HG02759 (cell line): ENCODE results near the gene CACNA1D.

Source experiments
- ATAC-seq: cut with Tn5 transposase; IDR thresholded peaks from one replicate; pipeline ENCODE4 v1.9.1; 2021; ENCODE audit warnings: mild to moderate bottlenecking, moderate library complexity; ENCODE audit not compliant: unreplicated experiment

Gene CACNA1D

DNA sequence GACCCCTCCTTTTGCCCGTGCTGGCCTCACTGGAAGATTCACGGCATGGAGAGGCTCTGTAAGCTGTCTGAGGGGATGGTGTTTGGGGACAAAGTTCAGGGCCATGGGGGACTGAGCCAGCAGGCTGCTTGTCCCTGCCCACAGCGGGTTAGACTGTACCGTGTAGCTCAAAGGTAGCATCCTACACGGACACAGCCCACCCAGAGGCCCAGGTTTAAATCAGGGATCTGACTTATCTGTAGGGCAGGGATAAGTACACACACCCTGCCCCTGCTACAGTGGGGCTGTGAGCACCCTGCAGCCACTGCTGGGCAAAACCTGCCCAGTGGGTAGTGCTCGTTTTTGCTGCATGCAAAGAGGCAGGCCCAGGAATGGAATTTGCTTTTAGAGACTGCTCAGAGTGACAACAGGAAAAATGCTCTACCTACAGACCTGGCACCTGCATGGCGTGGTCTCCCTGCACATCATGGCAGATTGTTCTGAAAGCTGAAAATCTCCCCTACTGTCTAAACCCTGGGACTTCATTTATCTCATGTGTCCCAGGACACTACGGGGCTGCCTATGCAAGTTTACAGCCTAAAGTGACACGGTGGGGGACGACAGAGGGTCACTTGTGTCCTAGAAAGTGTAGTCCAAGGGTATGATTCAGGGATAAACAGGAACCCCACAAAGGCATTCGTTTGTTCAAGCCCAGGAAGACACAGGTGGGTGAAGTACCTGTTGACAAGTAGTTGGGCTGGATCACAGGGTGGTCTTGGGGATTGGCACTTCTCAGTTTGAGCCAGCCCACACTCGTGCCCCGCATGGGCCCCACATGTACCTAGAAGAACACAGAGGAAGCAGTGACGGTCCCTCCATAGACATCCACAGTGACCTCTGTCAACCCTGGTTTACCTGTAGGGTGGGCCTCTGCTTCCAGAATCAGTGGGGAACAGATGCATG, 324.1 kb downstream of the CACNA1D start:
- no peak for ATAC-seq

DNA sequence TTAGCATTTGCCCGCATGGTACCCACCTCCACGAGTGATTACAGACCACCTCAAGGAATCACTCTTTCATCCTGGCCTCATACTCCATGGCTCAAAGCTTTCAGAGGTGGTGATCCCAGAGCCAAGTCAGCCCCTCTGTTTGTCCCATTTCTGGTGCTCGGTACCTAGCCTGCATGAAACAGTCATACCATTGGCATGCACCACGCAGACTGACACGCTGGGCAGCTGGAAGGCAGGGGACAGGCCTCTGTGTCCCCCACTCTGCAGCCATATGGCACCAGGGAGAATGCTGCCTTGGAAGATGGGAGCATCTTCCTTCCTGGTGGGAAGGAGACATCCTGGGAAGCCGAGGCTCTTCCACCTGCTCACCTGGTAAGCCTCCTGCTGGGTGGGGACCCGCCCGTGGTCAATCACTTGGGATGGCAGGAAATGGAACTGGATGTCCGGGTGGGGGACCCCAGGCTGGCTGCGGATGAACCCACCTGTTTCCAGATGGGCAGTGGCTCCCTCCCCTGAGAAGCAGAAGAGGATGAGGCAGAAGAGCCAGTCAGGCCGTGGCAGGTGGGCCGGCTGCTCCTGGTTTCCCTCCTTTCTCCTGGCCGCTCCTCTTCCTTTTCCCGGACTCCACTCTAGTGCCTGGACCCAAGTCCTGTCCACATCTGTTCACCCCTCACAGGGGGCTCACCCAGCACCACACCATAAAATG, 324.9 kb downstream of the CACNA1D start:
- ATAC-seq = no peak

DNA sequence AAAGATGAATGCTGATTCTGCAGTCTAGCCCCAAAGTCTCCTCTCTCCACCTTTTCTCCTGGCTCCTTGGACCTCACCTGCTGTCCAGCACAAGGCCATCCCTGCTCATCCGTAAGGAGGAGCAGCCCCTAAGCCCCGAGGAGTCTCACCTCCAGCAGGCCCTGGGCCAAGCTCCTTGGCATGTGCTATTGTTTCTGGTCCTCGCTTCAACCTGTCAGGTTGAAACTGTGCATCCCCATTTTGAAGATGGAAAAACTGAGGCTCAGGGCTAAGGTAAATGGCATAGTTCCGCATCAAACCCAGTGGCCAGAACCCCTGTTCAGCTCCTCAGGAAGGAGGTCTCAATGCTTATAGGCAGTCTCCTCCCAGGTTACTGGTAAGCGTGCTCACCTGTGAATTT, 325.7 kb downstream of the CACNA1D start:
- no peak for ATAC-seq

DNA sequence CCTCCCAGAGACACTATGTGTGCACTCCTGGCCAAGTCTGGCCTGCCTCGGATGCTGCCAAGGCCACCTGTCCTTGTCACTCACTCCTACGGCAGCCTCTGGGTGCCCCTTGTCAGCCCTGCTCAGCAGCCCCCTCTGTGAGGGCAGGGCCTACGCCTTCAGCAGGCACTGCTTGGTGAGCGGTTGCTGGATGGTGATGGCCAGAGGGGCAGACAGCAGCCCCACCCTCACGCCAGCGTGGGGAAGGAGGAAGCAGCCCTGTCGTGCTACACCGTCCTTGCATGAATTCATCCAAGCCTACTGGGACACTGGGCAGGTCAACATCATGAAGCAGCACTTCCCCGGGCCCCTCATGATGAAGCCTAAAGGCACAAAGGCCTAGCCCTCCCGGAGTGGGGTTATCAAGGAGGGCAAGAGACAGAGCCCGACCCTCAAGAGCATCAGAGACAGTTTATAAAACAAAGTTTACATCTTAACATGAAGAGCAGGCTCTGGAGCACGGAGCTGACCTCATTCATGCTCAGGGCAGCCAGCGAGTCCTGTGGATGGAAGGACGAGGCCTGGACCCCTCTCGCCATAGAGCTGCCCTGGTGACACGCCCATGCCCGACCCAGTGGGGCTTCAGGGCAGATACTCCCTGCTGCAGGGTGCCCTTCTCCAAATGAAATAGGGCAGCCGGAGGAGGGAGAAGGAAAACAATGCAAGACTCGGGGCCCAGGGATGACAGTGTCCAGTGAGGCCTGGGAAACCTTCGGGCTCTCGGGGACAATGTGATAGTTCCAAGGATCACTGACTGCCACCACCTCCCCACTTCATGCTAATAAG, 326.6 kb downstream of the CACNA1D start:
- ATAC-seq = no peak

DNA sequence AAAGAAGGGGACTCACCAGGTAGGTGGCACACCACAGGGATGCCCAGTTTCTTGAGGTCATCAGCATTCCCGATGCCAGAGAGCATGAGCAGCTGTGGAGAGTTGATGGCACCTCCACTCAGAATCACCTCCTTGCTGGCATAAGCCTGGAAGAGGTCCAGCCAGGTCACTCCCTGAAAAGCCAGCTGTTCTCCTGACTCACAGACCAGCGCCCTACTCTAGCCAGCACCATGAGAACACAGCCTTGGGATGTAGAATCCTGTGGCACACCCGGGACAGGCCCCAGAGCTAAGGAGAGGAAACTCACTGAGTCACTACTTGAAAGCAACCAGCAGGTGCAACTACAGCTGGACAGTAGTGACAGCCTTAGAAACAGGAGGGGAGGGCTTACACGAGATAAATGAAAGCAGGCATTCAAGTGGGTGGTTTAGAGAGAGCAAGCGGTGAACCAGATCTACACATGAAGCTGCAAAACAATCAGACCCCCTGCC, 327.3 kb downstream of the CACNA1D start:
- ATAC-seq = peak; percentile 71

- no peak for ATAC-seq
Measured at GRCh38 chr3:53822331-53822741, 327.9 kb downstream of the CACNA1D start.

DNA sequence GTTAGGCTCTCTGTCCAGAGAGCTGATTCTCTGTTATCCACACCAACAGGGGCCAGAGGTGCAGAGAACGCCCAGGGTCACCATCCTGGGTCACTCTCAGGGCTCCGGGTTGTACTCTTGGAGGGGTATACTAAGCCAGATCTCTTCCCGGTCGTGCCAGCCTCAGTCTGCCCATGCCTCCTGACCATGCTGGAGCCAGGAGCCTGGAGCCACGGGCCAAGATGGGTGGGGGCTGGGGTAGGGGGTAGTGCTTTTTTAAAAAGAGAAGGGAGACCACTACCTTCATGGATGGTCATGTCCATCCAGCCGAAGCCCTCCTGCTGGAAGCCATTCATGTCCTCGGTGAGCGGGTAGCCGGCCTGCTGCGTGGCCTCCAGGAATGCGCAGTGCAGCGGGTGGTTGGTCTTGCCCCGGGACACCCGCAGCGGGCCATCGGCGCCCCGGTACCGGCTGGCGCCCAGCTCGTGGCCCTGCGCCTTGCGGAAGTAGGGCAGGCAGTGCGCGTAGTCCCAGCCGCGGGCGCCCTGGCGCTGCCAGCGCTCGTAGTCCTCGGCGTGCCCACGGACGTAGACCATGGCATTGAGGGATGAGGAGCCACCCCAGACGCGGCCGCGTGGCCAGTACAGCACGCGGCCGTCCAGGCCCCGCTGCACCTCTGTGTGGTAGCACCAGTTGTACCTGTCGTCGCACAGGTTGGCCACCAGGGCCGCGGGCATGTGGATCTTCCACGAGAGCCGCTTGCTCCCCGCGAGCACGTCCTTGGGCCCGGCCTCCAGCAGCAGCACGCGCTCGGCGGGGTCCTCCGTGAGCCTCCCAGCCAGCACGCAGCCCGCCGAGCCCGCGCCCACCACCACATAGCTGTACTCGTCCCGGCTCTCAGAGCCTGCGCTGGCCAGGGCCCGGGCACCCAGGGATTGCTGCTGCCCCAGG, 328.9 kb downstream of the CACNA1D start:
- no peak for ATAC-seq

- ATAC-seq = no peak
Measured at GRCh38 chr3:53823956-53824657, 329.7 kb downstream of the CACNA1D start.

DNA sequence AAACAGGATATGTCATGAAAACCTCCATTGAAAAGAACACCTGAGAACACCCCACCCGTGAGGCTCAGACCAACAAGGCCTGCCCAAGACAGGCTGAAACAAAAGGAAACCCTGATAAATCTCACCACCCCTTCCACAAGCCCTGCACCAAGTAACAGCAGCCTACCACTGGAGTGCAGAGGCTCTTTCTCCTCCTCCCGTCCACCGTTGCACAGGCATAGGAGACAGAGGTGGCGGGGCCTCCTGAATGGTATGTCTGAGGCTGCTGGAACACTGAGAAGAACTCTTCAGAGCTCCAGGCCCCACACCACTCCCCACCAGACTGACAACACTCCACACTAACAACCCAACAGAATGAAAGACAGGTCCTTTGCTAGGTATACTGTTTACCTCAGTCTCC, 330.4 kb downstream of the CACNA1D start:
- no peak for ATAC-seq

DNA sequence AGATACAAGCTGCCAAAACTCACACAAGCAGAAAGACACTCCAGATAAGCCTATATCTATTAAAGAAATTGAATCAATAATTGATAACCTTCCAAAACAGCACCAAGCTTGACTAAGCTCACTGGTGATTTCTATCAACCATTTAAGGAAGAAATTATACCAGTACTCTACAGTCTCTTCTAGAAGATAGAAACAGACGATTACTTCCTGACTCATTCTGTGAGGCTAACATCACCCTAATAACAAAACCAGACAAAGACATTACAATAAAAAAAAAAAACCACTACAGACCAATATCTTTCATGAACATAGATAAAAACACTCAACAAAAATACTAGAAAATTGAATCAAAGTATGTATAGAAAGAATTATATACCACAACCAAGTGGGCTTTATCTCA, 331.6 kb downstream of the CACNA1D start:
- ATAC-seq = no peak

- ATAC-seq = no peak
Measured at GRCh38 chr3:53828581-53828980, 334.2 kb downstream of the CACNA1D start.

DNA sequence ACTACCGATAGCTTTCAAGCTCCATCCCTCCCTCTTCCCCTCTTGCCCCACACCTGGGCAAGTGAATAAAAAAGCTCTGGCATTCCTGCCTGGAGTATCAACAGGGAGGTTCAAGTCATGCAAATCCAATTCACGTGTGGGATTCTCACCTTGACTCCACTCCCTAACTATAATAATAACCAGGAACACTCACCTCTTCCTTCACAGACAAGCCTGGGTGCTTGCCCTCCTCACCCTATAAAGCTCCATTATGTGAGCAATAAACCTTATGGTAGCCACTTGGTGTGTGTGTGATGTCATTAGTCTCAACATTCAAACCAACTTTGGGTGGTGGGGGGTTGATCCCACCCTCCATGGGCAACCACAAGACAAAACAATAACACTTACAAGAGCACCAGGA, 335.2 kb downstream of the CACNA1D start:
- ATAC-seq = no peak

DNA sequence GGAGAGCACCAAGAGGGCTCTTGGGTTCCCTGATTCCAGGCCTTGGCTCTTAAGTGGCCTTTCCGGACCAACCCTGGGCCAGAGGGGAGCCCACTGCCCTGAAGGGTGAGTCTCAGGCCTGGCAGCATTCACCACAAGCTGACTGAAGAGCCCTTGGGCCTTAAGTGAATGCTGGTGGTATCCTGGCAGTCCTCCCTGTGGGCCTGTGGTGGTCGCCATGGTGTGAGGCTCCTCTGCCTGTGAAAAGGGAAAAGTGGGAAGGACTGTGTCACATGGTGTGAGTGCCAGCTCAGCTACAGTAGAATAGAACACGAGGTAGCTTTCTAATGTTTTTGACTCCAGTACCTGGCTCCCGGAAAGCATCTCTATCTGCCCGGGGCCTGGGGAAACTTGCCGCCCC, 336.5 kb downstream of the CACNA1D start:
- ATAC-seq = no peak

DNA sequence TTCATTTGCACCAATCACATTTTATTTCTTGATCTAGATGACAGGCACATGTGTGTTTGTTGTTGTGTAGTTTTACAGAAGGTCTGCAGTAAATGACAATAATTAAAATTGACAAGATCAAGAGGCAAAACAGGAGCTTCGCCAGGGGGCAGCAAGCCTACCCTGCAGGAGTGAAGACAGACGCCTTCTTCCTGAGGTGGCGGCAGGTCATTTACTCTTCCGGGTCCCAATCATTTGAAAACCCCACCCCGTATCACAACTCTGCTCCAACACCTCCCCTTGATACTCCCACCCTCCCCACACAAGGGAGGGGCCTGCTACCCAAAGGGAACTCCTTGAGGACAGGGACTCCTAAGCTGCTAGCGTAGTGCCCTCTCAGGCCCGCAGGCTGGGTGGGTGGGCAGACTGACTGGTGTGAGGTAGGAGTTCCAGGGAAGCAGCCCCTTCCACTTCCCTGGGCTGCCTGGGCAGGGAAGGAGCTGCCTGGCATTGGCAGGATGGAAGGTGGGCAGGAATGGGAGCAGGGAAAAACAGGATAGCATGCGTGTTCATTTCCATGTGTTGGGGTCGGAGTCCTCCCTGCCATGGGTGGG, 338.7 kb downstream of the CACNA1D start:
- ATAC-seq = no peak

DNA sequence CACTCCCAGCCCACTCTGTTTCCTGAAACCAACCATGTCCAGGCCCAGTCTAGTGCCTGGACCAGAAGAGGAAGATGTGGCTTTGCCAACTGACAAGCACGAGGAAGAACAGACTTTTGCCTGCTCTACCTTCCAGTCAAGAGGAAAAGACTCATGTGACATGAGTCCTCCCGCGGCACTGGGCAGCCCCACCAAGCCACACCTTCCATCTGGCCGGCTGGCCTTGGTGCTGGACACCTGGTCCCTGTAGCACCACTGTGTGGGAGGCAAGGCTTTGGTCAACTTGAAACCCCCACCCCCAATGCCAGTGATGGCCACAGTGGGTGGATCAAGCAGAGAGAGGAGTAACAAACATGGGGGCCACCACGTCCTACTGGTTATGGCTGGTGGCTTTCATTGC, 339.3 kb downstream of the CACNA1D start:
- ATAC-seq = no peak

- ATAC-seq = no peak
Measured at GRCh38 chr3:53834429-53835095, 340.2 kb downstream of the CACNA1D start.

DNA sequence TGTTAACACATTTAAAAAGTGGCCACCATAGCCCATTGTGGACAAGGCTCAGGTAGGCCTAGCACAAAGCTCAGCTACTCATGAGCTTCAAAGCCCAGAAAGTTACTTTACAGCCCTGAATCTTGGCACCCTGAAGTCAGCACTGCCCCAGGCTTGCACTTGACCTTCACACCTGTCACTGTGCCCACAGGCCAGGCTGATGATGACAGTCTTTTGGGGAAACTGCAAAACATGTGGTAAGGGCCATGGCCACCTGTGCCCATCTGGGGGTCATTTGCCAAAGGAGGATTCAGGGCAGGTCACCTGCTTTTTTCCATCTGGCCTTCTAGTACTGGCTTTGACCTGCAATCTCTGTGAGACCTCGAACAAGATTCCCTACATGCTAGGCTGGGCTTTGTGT, 340.8 kb downstream of the CACNA1D start:
- no peak for ATAC-seq

DNA sequence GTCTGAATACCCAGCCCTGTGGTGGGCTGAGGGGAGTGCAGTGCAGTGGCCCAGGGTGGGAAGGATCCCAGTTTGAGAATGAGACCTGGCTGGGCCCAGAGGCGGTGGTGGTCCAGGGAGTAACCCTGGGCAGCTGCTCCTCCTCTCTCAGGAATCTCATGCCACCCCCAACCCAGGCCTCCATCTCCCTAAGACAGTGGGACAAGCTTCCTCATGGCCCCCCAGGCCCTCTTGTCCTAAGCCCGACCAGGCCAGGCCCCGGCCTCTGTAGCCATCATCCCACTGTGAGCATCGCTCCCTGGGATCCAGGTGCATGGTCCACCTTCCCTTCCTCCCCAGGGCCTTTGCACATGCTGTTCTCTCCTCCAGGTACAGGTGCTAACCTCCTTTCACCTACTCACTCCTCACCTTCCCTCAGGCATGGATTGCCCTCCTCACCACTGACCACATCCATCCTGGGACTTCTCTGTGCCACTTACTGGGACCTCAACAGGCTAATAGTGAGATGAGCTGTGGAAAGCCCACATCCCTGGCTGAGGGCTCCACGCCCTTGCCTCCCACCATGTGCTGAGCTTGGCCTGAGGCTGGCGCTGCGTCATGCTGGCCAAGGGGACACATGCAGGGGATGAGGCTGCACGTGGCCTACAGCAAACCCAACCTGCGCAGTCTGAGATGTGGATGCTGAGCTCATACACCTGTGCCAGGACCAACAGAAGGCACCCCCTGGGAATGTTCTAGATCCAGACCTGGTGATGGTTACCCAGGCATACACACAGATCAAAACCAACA, 341.9 kb downstream of the CACNA1D start:
- no peak for ATAC-seq
